SK-N-MC (cell line): Measurements from ENCODE around the gene PARVB.

ENCODE experiments used
- EZH2 ChIP-seq: fragments of 200-600 bp; sonication (generic); IDR thresholded peaks from one replicate; pipeline ENCODE4 v1.6.1; 2017; ENCODE audit warnings: antibody characterized with exemption
- POLR2AphosphoS5 ChIP-seq: IDR thresholded peaks from 2 replicates; pipeline ENCODE4 v1.6.1; 2012; ENCODE audit warnings: mild to moderate bottlenecking, low read depth, low read length, borderline replicate concordance

GRCh38 chr22:43975041-43975440, 49.1 kb upstream of the PARVB start:
- TF ChIP-seq POLR2AphosphoS5 (no peak), EZH2 (no peak)
